CD4-positive, alpha-beta memory T cell (primary cell): ENCODE data around the gene MGAT1. TPM values are rescaled to one million over a fixed set of nuclear protein-coding genes. Genes with fewer than 3 reads are reported as not detected.
"Not testable (repeated sequence)": the region's sequence is repeated elsewhere in the genome, so short reads cannot be mapped to it uniquely, and the experiment has no call there.

Experiments used
- CTCF ChIA-PET: fragments of 350-600 bp; sonication (Branson Sonifier 250); formaldehyde crosslinking; loops from one replicate; lab custom pipeline; 2021; ENCODE audit warnings: inconsistent platforms; ENCODE audit not compliant: partially characterized antibody; lab: Charles Lee
- POLR2A ChIA-PET: fragments of 350-600 bp; sonication (Branson Sonifier 250); formaldehyde crosslinking; loops from one replicate; lab custom pipeline; 2021; ENCODE audit not compliant: partially characterized antibody; lab: Charles Lee
- DNase-seq, 5 donors: peaks; one replicate each; pipeline versions ENCODE4 v3.0.0 to v3.0.0-alpha.2; 2020 to 2022; ENCODE audit warnings: mixed read lengths in 1 of 5
- H3K27ac ChIP-seq: one replicate; pipeline ENCODE4 v1.7.0; 2013; ENCODE audit warnings: low read depth, low read length
- H3K27me3 ChIP-seq: 2 replicates; pipeline ENCODE4 v1.7.0; 2013; ENCODE audit warnings: mild to moderate bottlenecking, low read length, moderate library complexity; ENCODE audit not compliant: insufficient read depth
- H3K36me3 ChIP-seq: 2 replicates; pipeline ENCODE4 v1.7.0; 2013; ENCODE audit warnings: mild to moderate bottlenecking, low read length, moderate library complexity; ENCODE audit not compliant: insufficient read depth
- H3K4me1 ChIP-seq: 2 replicates; pipeline ENCODE4 v1.7.0; 2013; ENCODE audit warnings: mild to moderate bottlenecking, low read length, moderate library complexity; ENCODE audit not compliant: insufficient read depth
- H3K4me3 ChIP-seq, 2 donors: one replicate each; pipeline ENCODE4 v1.7.0; 2013; ENCODE audit warnings: low read length in 2 of 2, mild to moderate bottlenecking in 1 of 2
- H3K9me3 ChIP-seq, 2 donors: one replicate each; pipeline ENCODE4 v1.7.0; 2013; ENCODE audit warnings: low read length in 2 of 2, control low read depth in 1 of 2; ENCODE audit not compliant: control insufficient read depth in 1 of 2
- H3K27ac Mint-ChIP-seq, 7 donors: one replicate each; pipeline ENCODE4 v1.8.0; 2020 to 2021; ENCODE audit warnings: mixed read lengths in 7 of 7, mild to moderate bottlenecking in 6 of 7, inconsistent platforms in 3 of 7, moderate library complexity in 3 of 7
- H3K27me3 Mint-ChIP-seq, 2 donors: one replicate each; pipeline ENCODE4 v1.8.0; 2020 to 2021; ENCODE audit warnings: mixed read lengths in 2 of 2
- H3K36me3 Mint-ChIP-seq, 2 donors: one replicate each; pipeline ENCODE4 v1.8.0; 2020 to 2021; ENCODE audit warnings: mixed read lengths in 2 of 2, inconsistent platforms in 1 of 2, mild to moderate bottlenecking in 1 of 2
- H3K4me1 Mint-ChIP-seq, 4 donors: one replicate each; pipeline ENCODE4 v1.8.0; 2020 to 2021; ENCODE audit warnings: mixed read lengths in 4 of 4, mild to moderate bottlenecking in 1 of 4
- H3K4me3 Mint-ChIP-seq, 8 donors: one replicate each; pipeline ENCODE4 v1.8.0; 2020 to 2021; ENCODE audit warnings: mixed read lengths in 8 of 8, mild to moderate bottlenecking in 7 of 8, moderate library complexity in 6 of 8, inconsistent platforms in 3 of 8
- H3K9me3 Mint-ChIP-seq, 8 donors: one replicate each; pipeline ENCODE4 v1.8.0; 2020 to 2021; ENCODE audit warnings: mixed read lengths in 8 of 8, mild to moderate bottlenecking in 5 of 8, inconsistent platforms in 3 of 8, moderate library complexity in 1 of 8
- intact Hi-C: fragments of 100-400 bp; cut with micrococcal nuclease; formaldehyde crosslinking; loops from one replicate; pipeline ENCODE4 v1.15.1; 2023
- polyA plus RNA-seq, 2 donors: library from polyadenylated mRNA; unstranded; fragments of 300-500 nt; fragmentation: Illumina TruSeq; gene quantifications; one replicate each; pipeline ENCODE4 v1.2.3, GENCODE V29; 2021
- total RNA-seq, 2 experiments: library from RNA; stranded (reverse); gene quantifications; one replicate each; pipeline ENCODE4 v1.2.3, GENCODE V29; 2021

Gene MGAT1
- total and polyA plus RNA-seq, 4 experiments from 2014 or later, result 135 to 187 (median 168) TPM

- POLR2A ChIA-PET, result interaction anchor here (0.7 to 6.8 kb wide), 24 partner anchors 8 to 430 kb away, joined by 3 to 271 read pairs (median 8); partner anchors contain the start of genes MGAT1, TRIM41, TRIM52 and ZFP62
- no peaks in the 10 kb centered on the region for H3K9me3 ChIP-seq
- intact Hi-C loops, result loop anchor here (1.0 kb wide), 3 partner anchors 21 to 29 kb away; partner anchors contain the start of gene MGAT1
- Mint-ChIP-seq H3K9me3 (peaks cover 0 to 15% (median 2%) of the 10 kb centered on the region in 8 donors), H3K27ac (peak overlapping the region; percentile 97 to 99 (median 98)), H3K4me1 (peaks cover 33 to 66% (median 50%) of the 10 kb centered on the region in 4 donors), H3K36me3 (peaks cover 34 to 52% of the 10 kb centered on the region in 2 donors), H3K27me3 (no peaks in the 10 kb centered on the region), H3K4me3 (peak overlapping the region; percentile 94 to 99 (median 98))
- H3K4me3 ChIP-seq, result peak overlapping the region; percentile 59 to 83
- peak; percentile 67 to 81 (median 72) for DNase-seq
- no peaks in the 10 kb centered on the region for H3K27me3 ChIP-seq
- H3K4me1 ChIP-seq, result peaks cover 51% of the 10 kb centered on the region
- CTCF ChIA-PET, result interaction anchor here (1.1 to 6.4 kb wide), 11 partner anchors 9 to 49 kb away, joined by 3 to 109 read pairs (median 9); partner anchors contain the start of genes MGAT1 and ZFP62
- peak overlapping the region; percentile 94 for H3K27ac ChIP-seq
- H3K36me3 ChIP-seq, result peaks cover 16% of the 10 kb centered on the region
These were observed 28.8 kb upstream of the MGAT1 start for GRCh38 chr5:180831139-180832093.

- ChIA-PET CTCF (interaction anchor here (1.1 to 6.4 kb wide), 12 partner anchors 9 to 48 kb away, joined by 3 to 109 read pairs (median 8); partner anchors contain the start of genes MGAT1 and ZFP62), POLR2A (interaction anchor here (0.7 to 6.8 kb wide), 22 partner anchors 9 to 431 kb away, joined by 3 to 271 read pairs (median 8); partner anchors contain the start of genes MGAT1, TRIM41, TRIM52 and ZFP62)
- Histone ChIP-seq H3K27me3 (no peaks in the 10 kb centered on the region), H3K9me3 (no peaks in the 10 kb centered on the region), H3K4me3 (peak overlapping the region; percentile 59 to 83), H3K27ac (peak overlapping the region; percentile 94), H3K4me1 (peaks cover 51% of the 10 kb centered on the region), H3K36me3 (peaks cover 7% of the 10 kb centered on the region)
- DNase-seq, result peak in 4 of 5 donors; percentile 72 to 87 (median 76)
- intact Hi-C loops, result loop anchor here (1.0 kb wide), 4 partner anchors 20 to 46 kb away; partner anchors contain the start of gene MGAT1
- peak overlapping the region; percentile 96 to 99 (median 98) for H3K27ac Mint-ChIP-seq
- peaks cover 29 to 65% (median 46%) of the 10 kb centered on the region in 4 donors for H3K4me1 Mint-ChIP-seq
- H3K4me3 Mint-ChIP-seq, result peak overlapping the region; percentile 94 to 99 (median 98)
- peaks cover 0 to 15% (median 2%) of the 10 kb centered on the region in 8 donors for H3K9me3 Mint-ChIP-seq
- peaks cover 27 to 44% of the 10 kb centered on the region in 2 donors for H3K36me3 Mint-ChIP-seq
- no peaks in the 10 kb centered on the region for H3K27me3 Mint-ChIP-seq
These were observed 27.9 kb upstream of the MGAT1 start for GRCh38 chr5:180830253-180831138.

GRCh38 chr5:180829726-180830125 lies 27.1 kb upstream of the MGAT1 start:
- no peaks in the 10 kb centered on the region for H3K27me3 ChIP-seq
- peak overlapping the region; percentile 96 to 99 (median 98) for H3K27ac Mint-ChIP-seq
- H3K4me3 Mint-ChIP-seq, result peak overlapping the region; percentile 94 to 99 (median 98)
- H3K9me3 Mint-ChIP-seq, result peaks cover 0 to 15% (median 2%) of the 10 kb centered on the region in 8 donors
- peaks cover 30 to 64% (median 44%) of the 10 kb centered on the region in 4 donors for H3K4me1 Mint-ChIP-seq
- H3K9me3 ChIP-seq, result no peaks in the 10 kb centered on the region
- H3K27me3 Mint-ChIP-seq, result no peaks in the 10 kb centered on the region
- ChIA-PET CTCF (interaction anchor here (1.2 to 6.4 kb wide), 9 partner anchors 9 to 47 kb away, joined by 4 to 109 read pairs (median 10); partner anchors contain the start of genes MGAT1 and ZFP62), POLR2A (interaction anchor here (1.1 to 6.8 kb wide), 10 partner anchors 10 to 431 kb away, joined by 4 to 271 read pairs (median 18); partner anchors contain the start of genes MGAT1, TRIM41, TRIM52 and ZFP62)
- H3K4me3 ChIP-seq, result peak overlapping the region; percentile 59 to 83
- H3K36me3 ChIP-seq, result peaks cover 4% of the 10 kb centered on the region
- H3K4me1 ChIP-seq, result peaks cover 44% of the 10 kb centered on the region
- intact Hi-C loops, result loop anchor here (1.0 kb wide), 1 partner anchor 45 kb away; no protein-coding TSS in a partner anchor
- DNase-seq, result no peak
- peaks cover 23 to 38% of the 10 kb centered on the region in 2 donors for H3K36me3 Mint-ChIP-seq
- peak overlapping the region; percentile 94 for H3K27ac ChIP-seq

GRCh38 chr5:180828756-180829531 lies 26.3 kb upstream of the MGAT1 start:
- Mint-ChIP-seq H3K27ac (peak overlapping the region in 4 of 7 donors; percentile 23 to 99 (median 81)), H3K4me1 (peaks cover 25 to 64% (median 43%) of the 10 kb centered on the region in 4 donors), H3K36me3 (peaks cover 16 to 30% of the 10 kb centered on the region in 2 donors), H3K9me3 (peaks cover 0 to 15% (median 2%) of the 10 kb centered on the region in 8 donors), H3K4me3 (peak overlapping the region in 6 of 8 donors; percentile 17 to 99 (median 62))
- H3K27me3 Mint-ChIP-seq, H3K27me3 ChIP-seq, H3K9me3 ChIP-seq, H3K36me3 ChIP-seq, H3K27ac ChIP-seq, H3K4me3 ChIP-seq, intact Hi-C loops, DNase-seq: not testable (repeated sequence)
- H3K4me1 ChIP-seq, result peaks cover 43% of the 10 kb centered on the region
- ChIA-PET POLR2A (interaction anchor here (1.0 to 6.8 kb wide), 7 partner anchors 12 to 33 kb away, joined by 3 to 271 read pairs (median 61); partner anchors contain the start of genes MGAT1 and ZFP62), CTCF (interaction anchor here (1.1 to 6.4 kb wide), 6 partner anchors 12 to 44 kb away, joined by 3 to 109 read pairs (median 14); partner anchors contain the start of gene MGAT1)

GRCh38 chr5:180827374-180827773 lies 24.8 kb upstream of the MGAT1 start:
- CTCF ChIA-PET, result interaction anchor here (0.8 kb wide), 1 partner anchor 19 kb away, joined by 3 read pairs; no protein-coding TSS in a partner anchor
- intact Hi-C loops, H3K36me3 ChIP-seq, H3K27me3 Mint-ChIP-seq, DNase-seq, H3K27ac ChIP-seq, H3K9me3 ChIP-seq, H3K27ac Mint-ChIP-seq, H3K27me3 ChIP-seq, H3K4me3 Mint-ChIP-seq, H3K4me3 ChIP-seq: not testable (repeated sequence)
- H3K9me3 Mint-ChIP-seq, result peaks cover 0 to 15% (median 2%) of the 10 kb centered on the region in 8 donors
- peaks cover 15 to 25% of the 10 kb centered on the region in 2 donors for H3K36me3 Mint-ChIP-seq
- peaks cover 27% of the 10 kb centered on the region for H3K4me1 ChIP-seq
- peaks cover 19 to 55% (median 31%) of the 10 kb centered on the region in 4 donors for H3K4me1 Mint-ChIP-seq
- POLR2A ChIA-PET, result interaction anchor here (3.1 to 3.5 kb wide), 2 partner anchors 17 to 24 kb away, joined by 11 to 18 read pairs; no protein-coding TSS in a partner anchor
